NCI-H226 (cell line): ENCODE results near the gene ADA.

ENCODE experiments used
- DNase-seq: peaks from one replicate; pipeline ENCODE4 v3.0.0-alpha.2; 2015

The ADA gene

GRCh38 chr20:44643596-44644229, 7.8 kb downstream of the ADA start:
- DNase-seq: peak; percentile 97

DNA sequence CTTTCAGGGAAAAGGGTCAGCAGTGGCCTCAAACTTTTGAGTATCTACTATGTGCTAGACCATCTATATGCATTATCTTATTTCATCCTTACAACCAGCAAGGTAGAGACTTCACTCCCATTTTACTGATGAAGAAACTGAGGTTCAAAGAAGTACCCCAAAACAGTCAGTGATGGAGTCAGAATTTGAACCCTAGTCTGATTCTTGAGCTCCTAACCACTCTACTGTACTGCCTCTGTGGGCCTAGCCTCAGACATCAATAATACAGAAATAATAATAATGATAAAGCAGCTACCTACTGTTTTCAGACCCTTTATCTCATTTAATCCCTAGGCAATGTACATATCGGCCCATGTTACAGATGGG, 8.4 kb downstream of the ADA start:
- DNase-seq: no peak

GRCh38 chr20:44642203-44643153, 9.0 kb downstream of the ADA start:
- peak; percentile 95 for DNase-seq

DNA sequence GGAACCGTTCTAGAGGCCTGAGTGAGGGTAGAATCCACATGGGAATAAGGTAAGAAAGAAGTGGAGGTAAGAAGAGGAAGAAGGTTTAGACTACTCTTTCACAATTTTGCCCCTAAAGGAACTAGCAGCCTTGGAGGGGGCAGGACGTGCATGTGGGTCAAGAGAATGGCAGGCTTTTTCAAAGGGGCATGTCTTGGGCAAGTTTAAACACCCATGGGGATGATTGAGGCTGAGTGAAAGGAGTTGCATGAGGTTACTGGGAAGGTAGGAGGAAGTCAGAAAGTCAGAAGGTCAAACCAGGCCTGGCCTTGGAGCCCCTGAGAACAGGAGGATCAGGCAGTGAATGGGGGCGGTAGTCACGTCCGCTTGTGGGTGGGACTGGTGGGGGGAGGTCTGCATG, 10.2 kb downstream of the ADA start:
- no peak for DNase-seq

GRCh38 chr20:44640522-44640921, 11.0 kb downstream of the ADA start:
- no peak for DNase-seq

DNA sequence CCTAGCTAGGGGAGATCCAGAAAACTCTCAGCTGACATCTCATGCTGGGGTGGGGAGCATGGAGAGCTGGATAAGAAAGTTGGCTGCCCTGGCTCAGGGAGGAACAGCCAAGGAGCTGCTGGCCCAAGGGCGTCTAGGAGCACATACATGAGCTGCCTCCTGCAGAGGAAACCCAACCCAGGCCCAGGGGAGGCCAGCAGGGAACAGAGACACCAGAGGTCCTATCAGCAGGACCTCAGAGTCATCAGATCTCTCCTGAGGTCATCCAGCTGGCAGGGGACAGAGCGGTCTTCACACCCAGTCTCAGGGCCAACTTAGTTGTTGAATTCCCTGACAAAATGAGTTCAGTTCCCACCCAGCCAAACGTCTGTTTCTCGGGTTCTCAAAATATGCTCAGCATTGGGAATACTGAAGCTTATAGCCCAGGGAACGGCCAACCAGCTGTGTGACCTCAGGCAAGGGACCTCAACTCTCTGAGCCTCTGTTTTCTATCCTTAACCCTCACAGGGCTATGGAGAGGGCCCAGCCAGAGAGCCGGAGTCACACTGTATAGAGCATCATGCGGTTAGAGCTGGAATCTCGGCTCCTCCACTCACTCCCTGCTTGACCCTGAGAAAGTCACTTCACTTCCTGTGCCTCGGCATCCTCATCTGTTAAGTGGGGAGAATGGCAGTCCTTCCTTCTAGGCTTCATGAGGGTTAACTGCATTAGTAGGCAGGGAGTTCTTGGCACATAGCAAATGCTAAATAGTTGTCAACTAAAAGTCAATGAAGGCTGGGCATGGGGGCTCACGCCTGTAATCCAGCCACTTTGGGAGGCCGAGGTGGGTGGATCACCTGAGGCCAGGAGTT, 13.8 kb downstream of the ADA start:
- DNase-seq: no peak

DNA sequence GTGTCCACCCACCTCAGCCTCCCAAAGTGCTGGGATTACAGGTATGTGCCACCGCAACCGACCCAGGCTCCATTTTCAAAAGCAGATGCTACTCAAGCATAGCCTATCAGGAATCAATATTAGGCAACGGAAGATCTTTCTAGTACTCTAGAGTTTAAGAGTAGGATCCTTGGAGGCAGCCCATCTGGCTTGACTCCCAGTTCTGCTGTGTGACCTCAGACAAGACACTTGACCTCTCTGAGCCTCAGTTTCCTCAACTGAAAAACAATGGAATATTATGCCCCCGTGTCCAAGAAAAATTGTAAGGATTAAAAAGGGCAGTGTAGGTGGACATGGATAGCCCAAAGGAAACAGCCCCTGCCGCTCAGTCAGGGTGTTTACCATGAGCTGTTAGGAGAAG, 14.5 kb downstream of the ADA start:
- DNase-seq: no peak

DNA sequence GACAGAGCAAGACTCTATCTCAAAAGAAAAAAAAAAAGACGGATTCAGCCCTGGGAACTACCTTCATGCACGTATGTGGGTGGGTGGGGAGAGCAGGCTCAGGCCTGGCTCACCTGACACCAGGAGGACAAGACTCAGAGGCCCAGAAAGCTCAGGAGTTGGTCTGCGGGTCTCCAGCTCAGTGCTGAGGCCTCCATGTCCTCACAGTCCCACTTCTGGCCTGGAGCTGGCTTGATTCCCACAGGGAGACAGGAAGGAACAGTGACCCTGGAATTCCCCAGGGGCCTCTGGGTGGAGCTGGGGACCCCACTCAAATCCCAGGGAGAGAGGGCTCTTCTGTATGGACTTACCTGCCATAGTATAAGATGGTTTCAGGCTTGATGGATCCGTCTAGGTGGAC, 15.6 kb downstream of the ADA start:
- DNase-seq: no peak

GRCh38 chr20:44633872-44634600, 17.5 kb downstream of the ADA start:
- DNase-seq: no peak

GRCh38 chr20:44633187-44633810, 18.2 kb downstream of the ADA start:
- DNase-seq: no peak

DNA sequence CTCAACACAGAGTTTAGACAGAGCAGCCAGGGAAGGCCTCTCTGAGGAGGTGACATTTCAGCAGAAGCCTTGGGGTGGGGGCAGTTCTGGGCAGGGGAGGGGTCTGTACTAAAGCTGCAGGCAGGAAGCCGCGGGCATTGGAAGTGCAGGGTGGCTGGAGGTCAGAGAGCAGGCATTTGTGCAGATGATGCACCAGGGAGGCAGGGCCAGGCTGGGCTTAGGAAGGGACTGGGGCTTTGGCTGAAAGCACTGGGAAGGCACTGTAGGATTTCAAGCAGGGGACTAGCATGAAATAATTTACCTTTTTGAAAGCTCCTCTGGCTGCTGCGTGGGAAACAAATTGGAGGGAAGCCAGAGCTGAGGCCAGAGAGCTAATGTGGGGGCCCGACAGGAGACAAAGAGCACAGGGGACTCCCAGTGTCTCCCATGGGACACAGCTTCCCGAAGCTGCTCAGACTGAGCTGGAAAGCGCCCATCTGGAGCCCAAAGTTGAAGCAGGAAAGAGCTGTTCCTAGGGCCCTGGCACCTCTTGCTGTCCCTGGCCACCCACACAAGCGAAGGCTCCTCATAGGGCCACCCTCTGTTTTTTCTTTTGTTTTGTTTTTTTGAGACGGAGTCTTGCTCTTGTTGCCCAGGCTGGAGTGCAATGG, 19.3 kb downstream of the ADA start:
- no peak for DNase-seq

GRCh38 chr20:44630297-44630696, 21.2 kb downstream of the ADA start:
- DNase-seq: no peak

- DNase-seq: no peak
Observed at GRCh38 chr20:44629542-44629941, 22.0 kb downstream of the ADA start.

- DNase-seq: no peak
Observed at GRCh38 chr20:44629017-44629385, 22.5 kb downstream of the ADA start.

DNA sequence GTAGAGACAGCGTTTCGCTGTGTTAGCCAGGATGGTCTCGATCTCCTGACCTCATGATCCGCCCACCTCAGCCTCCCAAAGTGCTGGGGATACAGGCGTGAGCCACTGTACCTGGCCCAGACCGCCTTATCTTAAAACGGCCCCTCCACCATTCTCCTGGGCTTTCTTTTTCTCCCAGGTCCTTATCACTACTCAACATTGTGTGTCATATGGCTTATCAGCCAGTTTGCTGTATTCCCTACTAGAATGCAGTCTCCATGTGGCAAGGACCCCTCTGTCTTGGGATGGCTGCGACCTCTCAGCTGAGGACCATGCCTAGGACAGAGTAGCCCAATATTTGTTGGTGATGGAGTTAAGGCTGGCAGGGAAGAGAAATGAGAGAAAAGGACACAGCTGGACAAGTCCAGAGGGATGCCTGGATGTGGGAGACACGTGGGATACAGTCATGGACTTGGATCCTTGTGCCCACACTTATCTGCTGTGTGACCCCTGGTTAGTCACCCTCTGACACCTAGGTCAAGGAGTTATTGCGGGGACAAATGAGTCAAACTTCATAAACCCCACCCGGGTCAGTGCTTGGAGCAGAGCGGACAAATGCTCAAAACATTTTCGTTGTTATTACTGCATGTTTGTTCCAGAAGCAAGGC, 24.0 kb downstream of the ADA start:
- DNase-seq: no peak

DNA sequence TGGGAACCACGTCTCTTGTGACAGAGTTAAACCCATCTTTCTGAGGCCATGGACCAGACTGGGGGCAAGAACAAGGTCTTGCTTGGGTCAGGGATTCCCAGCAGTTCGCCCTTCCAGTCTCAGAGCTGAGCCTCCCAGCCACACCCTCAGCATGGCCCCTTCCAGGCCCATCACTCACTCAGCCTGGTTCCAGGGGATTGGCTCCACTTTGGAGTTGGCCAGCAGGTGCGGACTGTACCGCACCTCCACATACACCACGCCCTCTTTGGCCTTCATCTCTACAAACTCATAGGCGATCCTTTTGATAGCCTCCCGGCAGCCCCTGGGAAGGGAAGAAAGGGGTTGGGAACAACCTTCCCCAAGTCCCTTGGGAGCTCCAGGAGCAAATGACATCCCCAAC, 25.2 kb downstream of the ADA start:
- DNase-seq: no peak

- no peak for DNase-seq
Observed at GRCh38 chr20:44625361-44625760, 26.1 kb downstream of the ADA start.

- no peak for DNase-seq
Observed at GRCh38 chr20:44624743-44625271, 26.7 kb downstream of the ADA start.

- no peak for DNase-seq
Observed at GRCh38 chr20:44624152-44624551, 27.3 kb downstream of the ADA start.

- no peak for DNase-seq
Observed at GRCh38 chr20:44622501-44623270, 28.8 kb downstream of the ADA start.
